ENCODE measurements around the gene PIPOX.

Gene PIPOX

DNA sequence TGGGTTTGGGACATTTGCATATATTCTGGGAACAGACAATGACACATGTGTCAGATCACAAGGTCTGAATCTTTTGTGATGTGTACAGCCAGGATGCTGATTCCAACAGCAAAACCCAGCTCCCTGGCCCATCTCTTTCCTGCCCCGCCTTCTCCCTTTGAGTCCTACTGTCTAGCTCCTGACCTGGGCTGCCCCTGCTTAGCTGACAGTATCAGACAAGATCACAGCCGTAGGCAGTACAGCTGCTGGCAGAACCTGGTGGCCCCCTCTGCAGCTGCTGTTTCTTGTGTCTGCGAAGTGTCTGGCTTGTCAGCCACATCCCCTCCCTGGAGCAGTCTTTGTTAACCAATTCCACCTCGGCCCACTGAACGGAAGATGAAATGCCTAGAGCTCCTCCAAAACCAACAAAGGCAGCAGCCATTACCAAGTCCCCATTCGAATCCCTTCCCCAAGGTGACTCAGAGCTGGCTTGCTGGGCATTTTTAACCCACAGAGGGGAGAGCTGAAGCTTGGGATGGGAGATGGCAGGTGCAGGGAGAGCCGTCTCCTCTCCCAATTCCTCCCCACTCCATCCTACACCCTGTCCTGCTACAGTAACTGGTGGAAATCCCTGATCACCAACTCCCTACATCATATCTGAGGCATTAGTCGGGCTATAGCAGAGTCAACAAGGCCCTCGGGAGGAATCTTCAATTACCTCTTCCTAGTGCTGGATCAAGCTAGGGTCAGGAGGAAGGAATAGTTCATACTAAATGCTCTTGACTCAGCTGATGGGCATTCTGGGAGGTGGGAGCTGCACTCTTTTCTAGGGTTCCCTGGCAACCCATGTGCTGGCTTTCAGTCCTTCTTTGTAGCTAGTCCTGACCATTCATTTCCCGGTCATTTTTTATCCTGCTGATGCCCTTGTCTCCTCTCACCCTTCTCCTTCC, 5.8 kb downstream of the PIPOX start:
- no peak for DNase-seq (ENCODE audit: low read depth)

GRCh38 chr17:29049541-29050145, 6.7 kb downstream of the PIPOX start:
- no peak for DNase-seq (ENCODE audit: low read depth)

- DNase-seq (ENCODE audit: low read depth): no peak
These were observed 7.2 kb downstream of the PIPOX start for GRCh38 chr17:29050176-29050575.

GRCh38 chr17:29051194-29051593, 8.3 kb downstream of the PIPOX start:
- no peak for DNase-seq (ENCODE audit: low read depth)

- DNase-seq (ENCODE audit: low read depth): no peak
These were observed 8.8 kb downstream of the PIPOX start for GRCh38 chr17:29051731-29052130.

DNA sequence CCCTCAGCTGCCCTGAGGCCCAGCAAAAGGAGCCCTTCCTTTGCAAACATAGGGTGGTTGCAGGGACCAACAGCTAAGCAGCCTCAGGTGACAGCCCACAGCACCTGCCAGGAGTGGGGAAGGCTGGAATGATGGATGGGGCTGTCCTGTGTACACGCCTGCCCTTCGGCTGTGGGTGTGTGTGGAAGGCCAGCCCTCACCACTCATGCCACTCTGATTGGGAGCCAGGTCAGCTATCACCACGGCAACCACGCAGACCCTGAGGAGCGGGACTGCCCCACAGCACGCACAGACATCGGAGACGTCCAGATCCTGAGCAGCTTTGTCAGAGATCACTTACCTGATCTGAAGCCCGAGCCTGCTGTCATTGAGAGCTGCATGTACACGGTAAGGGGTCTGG, 11.9 kb downstream of the PIPOX start:
- DNase-seq (ENCODE audit: low read depth): no peak

- DNase-seq (ENCODE audit: low read depth): no peak
These were observed 14.4 kb downstream of the PIPOX start for GRCh38 chr17:29057361-29057760.

DNA sequence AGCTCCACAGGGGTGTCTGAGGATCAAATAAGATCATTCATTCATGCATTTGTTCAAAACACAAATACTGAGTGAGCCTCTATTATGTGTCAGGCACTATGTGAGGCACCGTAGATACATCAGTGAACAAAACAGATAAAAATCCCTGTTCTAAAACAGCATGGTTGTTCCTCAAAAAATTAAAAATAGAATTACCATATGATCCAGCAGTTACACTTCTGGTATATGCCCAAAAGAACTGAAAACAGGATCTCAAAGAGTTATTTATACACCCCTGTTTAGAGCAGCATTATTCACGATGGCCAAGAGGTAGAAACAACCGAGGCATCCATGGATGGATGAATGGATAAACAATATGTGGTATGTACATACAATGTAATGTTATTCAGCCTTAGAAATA, 15.4 kb downstream of the PIPOX start:
- no peak for DNase-seq (ENCODE audit: low read depth)

DNA sequence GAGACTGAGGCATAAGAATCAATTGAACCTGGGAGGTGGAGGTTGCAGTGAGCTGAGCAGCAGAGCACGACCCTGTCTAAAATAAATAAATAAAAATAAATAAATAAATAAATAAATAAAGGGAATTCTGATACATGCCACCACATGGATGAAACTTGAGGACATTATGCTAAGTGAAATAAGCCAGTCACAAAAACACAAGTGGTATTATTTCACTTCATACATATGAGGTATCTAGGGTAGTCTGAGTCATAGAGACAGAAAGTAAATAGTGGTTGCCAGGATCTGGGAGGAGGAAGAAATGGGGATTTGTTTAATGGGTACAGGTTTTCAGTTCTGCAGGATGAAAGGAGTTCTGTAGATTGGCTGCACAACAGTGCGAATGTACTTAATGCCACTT, 16.3 kb downstream of the PIPOX start:
- no peak for DNase-seq (ENCODE audit: low read depth)

DNA sequence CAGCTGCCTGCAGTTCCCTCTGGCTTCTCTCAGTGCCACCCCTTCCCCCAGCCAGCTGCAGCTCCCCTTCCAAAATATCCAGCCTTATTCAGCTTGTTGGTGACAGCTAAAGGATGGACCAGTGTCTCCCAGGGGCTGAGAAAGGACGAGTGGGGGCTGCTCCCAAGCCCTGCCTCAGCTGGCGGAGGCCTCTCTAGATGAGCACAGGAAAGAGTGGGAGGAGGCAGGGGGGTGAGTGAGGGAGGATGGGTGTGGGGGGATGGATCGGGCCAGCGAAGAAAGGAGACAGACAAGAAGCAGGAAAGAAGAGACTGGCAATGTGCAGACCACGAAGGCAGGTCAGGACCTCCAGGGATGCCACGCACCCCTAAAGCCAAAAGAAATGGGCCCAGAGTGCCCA, 17.5 kb downstream of the PIPOX start:
- no peak for DNase-seq (ENCODE audit: low read depth)

DNA sequence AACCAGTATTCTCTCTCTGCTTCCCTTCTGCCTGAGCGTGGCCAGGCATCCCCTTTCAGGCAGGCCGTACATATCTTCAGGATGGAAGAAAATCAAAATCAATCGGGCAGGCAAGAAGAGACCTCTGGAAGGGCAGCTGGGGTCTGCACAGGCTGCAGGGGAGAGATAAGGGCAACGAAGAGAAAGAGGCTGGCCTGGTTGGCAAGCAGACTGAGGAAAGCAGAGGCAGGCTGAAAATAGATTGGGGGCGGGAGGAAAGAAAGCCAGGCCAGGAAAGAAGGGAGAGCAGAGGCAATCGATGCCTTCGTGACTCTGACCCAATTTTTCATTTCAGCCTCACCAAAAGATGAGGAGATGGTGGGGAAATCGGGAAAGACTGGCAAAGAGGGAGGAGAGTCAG, 18.1 kb downstream of the PIPOX start:
- DNase-seq (ENCODE audit: low read depth): no peak

DNA sequence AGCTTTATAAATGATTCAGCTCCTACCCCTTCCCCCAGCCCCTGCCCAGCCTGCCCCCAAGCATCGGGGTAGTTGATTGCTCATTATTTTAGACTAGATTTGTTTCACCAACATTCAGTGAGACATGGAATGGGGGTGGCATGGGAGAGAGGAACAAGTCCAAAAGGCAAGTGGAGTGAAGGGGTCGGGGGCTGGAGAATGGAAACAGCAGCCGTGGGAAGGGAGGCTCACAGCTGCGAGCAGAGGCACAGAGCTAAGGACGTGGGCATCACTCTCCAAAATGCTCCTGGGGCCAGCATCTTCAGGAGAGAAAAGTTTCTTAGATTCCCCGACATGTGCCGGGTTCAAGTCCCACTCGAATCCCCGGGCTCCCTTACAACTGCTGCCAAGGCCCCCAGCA, 19.3 kb downstream of the PIPOX start:
- DNase-seq (ENCODE audit: low read depth): no peak

- no peak for DNase-seq (ENCODE audit: low read depth)
These were observed 21.1 kb downstream of the PIPOX start for GRCh38 chr17:29063992-29064391.

- DNase-seq (ENCODE audit: low read depth): no peak
These were observed 23.1 kb downstream of the PIPOX start for GRCh38 chr17:29066047-29066446.

DNA sequence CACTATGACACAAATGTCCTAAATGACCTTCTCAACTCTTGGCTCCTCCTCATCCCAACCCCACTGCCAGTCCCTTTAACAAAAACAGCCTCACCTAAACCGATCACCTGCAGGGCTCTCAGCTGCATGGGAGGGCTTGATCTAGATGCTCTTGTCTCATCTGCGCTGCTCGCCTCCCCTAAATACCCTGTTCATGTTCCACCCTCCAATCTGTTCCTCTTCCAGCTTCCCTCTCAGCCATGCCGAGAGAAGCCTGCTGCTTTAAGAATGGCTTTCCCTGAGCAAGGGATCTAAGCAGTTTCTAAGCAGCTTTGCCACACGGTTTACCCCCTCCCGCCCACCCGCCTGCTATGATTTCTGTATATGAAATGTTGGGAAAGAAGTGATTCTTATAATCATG, 23.7 kb downstream of the PIPOX start:
- no peak for DNase-seq (ENCODE audit: low read depth)

GRCh38 chr17:29068818-29069217, 25.9 kb downstream of the PIPOX start:
- no peak for DNase-seq (ENCODE audit: low read depth)

DNA sequence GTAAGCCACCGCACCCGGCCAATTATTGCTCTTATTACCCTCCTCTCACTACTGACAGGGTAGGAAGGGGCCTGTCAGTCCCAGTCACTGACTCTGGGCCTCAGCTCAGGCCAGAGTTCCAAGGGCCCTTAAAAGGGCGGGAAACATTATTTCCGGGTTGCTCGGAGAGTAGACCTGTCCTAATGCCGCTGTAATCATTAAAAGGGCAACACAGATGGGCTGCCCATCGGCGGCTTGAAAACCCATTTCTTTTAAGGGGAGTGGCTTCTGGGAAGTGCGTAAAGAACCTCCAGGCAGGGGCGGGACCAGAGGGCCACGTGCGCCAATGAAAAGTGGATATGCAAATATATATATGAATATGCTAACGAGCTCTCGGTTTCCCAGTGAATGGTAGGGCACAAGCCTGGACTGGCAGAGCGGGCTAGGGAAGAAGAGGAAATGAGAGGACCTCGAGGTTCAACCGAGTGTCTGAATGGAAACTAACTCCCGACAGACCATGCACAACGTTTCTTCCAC, 26.6 kb downstream of the PIPOX start:
- no peak for DNase-seq (ENCODE audit: low read depth)

GRCh38 chr17:29070308-29070707, 27.4 kb downstream of the PIPOX start:
- no peak for DNase-seq (ENCODE audit: low read depth)

DNA sequence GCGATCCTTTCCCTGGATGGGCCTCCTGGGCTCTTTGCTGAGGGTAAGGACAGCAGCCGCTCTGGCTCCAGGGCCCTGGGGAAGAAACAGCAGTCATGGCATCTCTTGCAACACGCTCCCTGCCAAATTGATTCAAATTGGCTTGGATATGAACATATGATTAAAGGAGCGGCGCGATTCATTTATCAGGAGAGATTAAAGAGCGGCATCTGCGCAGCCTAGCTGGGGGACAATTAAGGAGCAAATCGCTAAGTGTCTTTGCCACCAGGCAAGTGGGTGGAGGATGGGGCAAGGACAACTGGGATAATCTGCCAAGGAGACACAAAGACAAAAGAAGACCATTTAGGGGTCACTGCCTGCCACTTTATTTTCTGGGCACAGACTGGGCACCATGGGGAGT, 27.8 kb downstream of the PIPOX start:
- DNase-seq (ENCODE audit: low read depth): no peak

GRCh38 chr17:29071303-29071702, 28.4 kb downstream of the PIPOX start:
- no peak for DNase-seq (ENCODE audit: low read depth)

DNA sequence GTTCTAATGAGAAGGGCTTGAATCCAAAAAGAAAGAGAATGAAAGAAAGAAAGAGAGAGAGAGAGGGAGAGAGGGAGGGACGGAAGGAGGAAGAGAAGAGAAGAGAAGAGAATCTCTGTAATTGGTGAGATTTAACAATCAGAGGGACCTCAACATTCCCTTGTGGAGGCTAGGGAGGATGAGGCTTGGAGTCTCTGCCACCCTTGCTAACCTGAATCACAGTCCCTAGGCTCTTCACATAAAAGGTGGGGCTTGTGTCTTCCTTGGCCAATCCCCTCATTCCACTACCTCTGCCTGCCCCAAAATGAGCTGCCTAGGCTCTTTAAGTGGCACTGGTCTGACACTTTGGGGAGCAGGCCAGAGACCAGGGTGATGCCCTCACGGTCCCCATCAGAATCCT, 30.1 kb downstream of the PIPOX start:
- no peak for DNase-seq (ENCODE audit: low read depth)

- no peak for DNase-seq (ENCODE audit: low read depth)
These were observed 30.6 kb downstream of the PIPOX start for GRCh38 chr17:29073520-29073919.

DNA sequence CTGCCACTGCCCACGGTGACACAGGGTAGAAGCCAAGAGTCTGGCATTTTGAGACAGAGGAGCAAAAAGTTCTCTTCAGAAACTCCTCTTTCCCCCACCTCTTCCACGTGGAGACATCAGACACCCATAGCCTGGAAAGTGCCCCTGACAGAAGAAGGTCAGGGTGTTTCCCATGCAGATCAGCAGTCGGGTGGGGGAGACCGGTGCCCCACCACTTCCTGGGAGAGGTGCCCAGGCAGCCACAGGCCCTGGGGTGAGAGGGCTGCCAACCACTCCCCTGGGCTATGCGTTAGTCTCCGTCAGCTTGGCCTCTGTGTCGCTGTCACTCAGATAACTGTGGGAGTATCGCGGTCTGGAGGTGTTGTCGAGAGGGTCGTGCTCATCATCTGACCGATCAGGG, 31.5 kb downstream of the PIPOX start:
- no peak for DNase-seq (ENCODE audit: low read depth)

GRCh38 chr17:29076087-29076486, 33.1 kb downstream of the PIPOX start:
- no peak for DNase-seq (ENCODE audit: low read depth)
